Skeletal muscle cell (primary cell): ENCODE data around the gene PIGN.
"Not testable (repeated sequence)": the region's sequence is repeated elsewhere in the genome, so short reads cannot be mapped to it uniquely, and the experiment has no call there.

Experiments used
- DNase-seq: peaks from one replicate; pipeline ENCODE4 v3.0.0-alpha.2; 2010; ENCODE audit warnings: low read depth
- H3K4me3 ChIP-seq: 2 replicates; pipeline ENCODE4 v1.5.1; 2011; ENCODE audit warnings: low read depth, mild to moderate bottlenecking, control low read depth, low read length, moderate library complexity

Gene PIGN

GRCh38 chr18:62072370-62072769 is 114.5 kb downstream of the PIGN start:
- H3K4me3 ChIP-seq: no peak overlapping the region
- no peak for DNase-seq

DNA sequence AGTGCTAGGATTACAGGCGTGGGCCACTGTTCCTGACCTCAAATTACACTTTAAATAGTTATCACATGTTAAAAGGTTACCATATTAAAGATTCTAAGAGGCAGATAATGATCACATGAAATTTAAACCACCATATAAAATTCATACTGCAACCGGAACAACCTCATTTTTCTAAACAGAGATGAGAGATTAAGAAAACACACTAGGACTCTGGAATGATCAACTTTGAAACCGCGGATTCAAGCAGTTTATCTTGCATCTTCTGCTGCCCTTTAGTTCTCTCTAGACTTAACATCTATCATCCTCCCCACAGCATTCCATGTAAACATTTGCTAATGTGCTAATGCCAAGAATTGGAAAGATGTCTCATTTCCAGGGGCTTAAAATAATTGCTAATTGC is 115.8 kb downstream of the PIGN start:
- H3K4me3 ChIP-seq: no peak overlapping the region
- no peak for DNase-seq

GRCh38 chr18:62070302-62070701 is 116.6 kb downstream of the PIGN start:
- DNase-seq: no peak
- no peak overlapping the region for H3K4me3 ChIP-seq

DNA sequence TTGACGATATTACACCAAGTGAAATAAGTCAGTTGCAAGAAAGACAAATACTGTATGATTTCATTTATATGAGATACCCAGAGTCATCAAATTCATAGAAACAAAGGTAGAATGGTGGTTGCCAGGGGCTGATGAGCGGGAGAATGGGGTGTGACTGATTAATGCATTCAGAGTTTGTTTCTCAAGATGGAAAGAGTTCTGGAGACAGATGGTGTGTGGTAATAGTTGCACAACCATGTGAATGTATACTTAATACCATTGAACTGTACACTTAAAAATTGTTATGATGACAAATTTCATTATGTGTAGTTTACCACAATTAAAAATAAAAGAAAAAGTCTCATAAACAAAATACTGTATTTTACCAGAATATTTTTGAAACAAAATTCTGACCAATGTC is 117.3 kb downstream of the PIGN start:
- no peak overlapping the region for H3K4me3 ChIP-seq
- DNase-seq: peak; percentile 9

DNA sequence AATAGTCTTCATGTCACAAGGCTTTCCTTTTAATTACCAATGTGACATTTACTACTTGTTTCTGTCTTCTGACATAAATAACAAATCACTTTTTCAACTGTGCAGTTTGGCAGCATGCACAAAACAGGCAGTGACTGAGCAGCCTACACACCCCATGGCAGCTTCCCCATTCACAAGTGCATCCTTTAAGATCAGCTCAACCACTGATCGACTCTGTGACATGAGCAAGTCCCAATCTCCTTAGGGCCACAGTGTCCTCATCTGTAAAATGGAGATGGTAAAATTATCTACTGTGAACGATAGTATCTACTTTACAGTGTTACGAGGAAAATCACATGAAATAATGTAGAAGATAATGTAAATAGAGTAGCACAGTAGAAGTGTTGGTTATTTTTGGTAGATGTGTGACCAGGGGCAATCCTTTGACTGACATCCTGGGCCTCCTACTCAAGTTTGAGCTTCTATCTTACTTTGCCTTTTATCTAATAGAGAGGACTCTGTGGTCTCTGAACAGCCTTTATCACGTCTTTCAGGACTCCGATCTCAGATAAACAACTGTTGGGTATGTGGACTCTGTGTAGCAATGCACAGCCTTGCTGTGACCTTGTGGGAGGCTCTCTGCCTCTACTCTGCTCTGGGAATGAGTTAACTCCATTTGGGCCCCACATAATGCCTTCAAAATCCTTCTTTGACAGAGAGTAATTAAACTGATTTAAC is 120.6 kb downstream of the PIGN start:
- DNase-seq: no peak
- H3K4me3 ChIP-seq: no peak overlapping the region

- DNase-seq: no peak
- no peak overlapping the region for H3K4me3 ChIP-seq
Observed at GRCh38 chr18:62064361-62064760, 122.5 kb downstream of the PIGN start.

- DNase-seq: no peak
- no peak overlapping the region for H3K4me3 ChIP-seq
Observed at GRCh38 chr18:62061821-62062478, 124.9 kb downstream of the PIGN start.

DNA sequence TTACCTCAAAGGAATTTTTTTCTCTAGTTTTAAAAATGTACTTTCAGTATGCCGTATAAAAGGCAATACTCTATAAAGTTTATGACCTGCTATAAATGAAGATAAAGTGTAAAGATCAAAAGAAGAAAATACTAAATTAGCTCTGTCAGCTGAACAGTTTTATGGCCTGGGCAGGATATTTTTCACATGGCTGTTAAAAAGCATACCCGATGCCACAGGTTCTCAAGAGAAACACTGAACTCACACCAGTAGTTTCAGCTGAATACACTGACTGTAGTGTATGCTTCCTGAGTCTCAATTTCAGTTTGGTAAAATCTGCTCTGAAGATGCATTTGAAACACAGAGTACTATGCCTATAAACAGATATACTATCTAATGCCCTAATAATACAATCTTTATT is 126.0 kb downstream of the PIGN start:
- no peak overlapping the region for H3K4me3 ChIP-seq
- no peak for DNase-seq

GRCh38 chr18:62054929-62055498 is 131.8 kb downstream of the PIGN start:
- DNase-seq: no peak

GRCh38 chr18:62048279-62048678 is 138.6 kb downstream of the PIGN start:
- no peak overlapping the region for H3K4me3 ChIP-seq
- DNase-seq: no peak

More at GRCh38 chr18:62054929-62055498, 131.8 kb downstream of the PIGN start:
- no peak overlapping the region for H3K4me3 ChIP-seq

- no peak for DNase-seq
- H3K4me3 ChIP-seq: no peak overlapping the region
Observed at GRCh38 chr18:62045316-62045715, 141.5 kb downstream of the PIGN start.

GRCh38 chr18:62044490-62045000 is 142.3 kb downstream of the PIGN start:
- DNase-seq: no peak

DNA sequence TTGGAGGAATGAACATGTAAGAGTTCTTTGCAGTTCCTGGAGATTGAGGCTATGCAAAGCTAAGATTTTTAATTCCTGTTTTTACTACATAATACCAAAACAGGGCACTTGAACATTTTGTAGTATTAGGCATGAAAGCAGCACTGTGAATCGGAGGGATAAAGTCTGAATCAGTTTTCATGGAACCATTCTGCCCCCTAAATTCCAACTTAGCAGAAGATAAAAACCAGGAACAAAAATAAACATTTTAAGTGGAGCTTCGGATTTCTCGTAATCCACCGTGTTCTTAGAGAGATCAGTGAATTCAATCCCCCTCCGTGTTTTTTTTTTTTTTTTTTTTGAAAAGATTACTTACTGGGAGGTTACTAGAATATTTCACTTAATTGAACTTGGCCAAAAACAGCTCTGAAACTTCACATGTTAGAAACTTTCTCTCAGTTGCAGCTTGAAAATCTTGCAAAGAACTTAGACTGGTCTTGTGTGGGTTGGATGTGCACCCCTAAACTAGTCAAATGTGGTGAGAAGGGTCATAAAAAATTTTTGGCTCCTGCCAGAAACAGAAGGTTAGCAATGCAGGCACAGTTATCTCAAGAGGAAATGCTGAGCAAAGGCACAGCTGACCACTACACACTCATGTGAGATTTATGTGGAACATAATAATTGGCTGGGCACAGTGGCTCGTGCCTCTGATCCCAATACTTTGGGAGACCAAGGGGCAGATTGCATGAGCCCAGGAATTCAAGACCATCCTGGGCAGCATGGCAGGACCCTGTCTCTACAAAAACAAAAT is 148.7 kb downstream of the PIGN start:
- no peak overlapping the region for H3K4me3 ChIP-seq
- no peak for DNase-seq

More at GRCh38 chr18:62044490-62045000, 142.3 kb downstream of the PIGN start:
- H3K4me3 ChIP-seq: no peak overlapping the region

DNA sequence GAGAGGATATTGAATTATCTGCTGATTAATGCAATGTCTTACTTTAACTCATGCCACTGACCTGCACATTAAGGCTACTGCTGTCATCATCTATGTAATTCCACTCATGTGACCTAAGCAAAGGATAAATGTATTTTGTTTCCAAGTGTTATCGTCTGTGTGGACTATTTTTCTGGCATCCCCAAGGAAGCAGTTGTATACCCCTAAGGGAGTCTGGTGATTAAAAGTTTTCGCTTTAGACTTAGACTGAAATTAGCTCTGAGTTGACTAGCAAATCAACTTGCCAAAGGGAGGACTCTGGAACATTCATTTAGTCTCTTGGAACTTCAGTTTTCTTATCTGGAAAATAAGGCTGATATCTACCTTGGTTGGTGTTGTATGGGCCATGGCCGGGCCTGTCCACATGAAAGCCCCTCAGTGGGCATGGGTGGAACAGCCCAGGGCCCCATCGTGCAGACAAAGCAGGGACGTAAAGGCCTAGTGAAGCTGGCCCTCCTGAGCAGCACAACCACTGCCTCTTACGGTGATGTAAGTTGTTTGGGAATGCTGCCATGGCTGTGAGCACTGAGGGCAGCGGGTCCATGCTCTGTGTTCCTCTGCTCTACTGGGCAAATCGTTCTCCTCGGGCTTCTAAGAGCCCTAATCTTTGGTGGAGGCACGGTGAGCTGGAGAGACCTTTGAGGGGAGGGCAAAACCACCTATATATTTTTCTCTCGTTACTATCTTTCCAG is 149.7 kb downstream of the PIGN start:
- H3K4me3 ChIP-seq: no peak overlapping the region
- DNase-seq: no peak

DNA sequence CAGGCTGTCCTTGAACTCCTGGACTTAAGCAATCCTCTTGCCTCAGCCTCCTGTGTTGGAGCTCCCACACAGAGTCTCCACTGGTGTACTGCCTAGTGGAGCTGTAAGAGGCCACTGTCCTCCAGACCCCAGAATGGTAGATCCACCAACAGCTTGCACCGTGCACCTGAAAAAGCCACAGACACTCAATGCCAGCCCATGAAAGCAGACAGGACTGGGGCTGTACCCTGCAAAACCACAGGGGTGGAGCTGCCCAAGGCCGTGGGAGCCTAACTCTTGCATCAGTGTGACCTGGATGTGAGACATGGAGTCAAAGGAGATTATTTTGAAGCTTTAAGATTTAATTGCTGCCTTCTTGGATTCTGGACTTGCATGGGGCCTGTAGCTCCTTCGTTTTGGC is 152.6 kb downstream of the PIGN start:
- H3K4me3 ChIP-seq, DNase-seq: not testable (repeated sequence)

DNA sequence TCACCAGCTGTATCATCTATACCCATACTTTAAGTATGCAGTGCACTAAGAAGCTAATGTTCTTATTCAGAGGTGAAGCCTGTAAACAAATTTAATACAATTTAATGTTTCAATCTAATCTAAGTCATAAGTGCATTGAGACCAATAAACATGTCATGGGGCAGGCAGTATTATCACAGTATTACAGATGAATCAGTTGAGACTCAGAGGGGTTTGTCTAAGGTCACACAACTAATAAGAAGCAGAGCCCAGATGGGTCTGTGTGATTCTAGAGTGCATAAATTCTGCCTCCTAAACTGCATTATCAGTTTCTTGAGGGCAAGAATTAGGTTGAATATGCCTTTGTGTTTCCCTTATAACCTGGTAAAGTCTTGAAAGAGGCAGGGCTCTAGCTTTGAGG is 153.1 kb downstream of the PIGN start:
- no peak for DNase-seq
- no peak overlapping the region for H3K4me3 ChIP-seq

GRCh38 chr18:62033207-62033606 is 153.6 kb downstream of the PIGN start:
- no peak for DNase-seq
- no peak overlapping the region for H3K4me3 ChIP-seq

- DNase-seq: no peak
- no peak overlapping the region for H3K4me3 ChIP-seq
Observed at GRCh38 chr18:62030091-62030985, 156.5 kb downstream of the PIGN start.
